Spleen (tissue), 7 donors: ENCODE measurements around the gene TRUB1.

ENCODE experiments used
- CTCF ChIP-seq, 11 experiments: fragments of 200-600 bp in 7 of 11; fragments of 450-650 bp in 4 of 11; sonication (generic) in 4 of 11; IDR thresholded peaks in 8 of 11; conservative IDR thresholded peaks in 3 of 11; 1 replicate in 7 of 11; 2 replicates in 4 of 11; pipeline versions ENCODE4 v1.4.0 to v1.8.0; 2016 to 2021; ENCODE audit warnings: antibody characterized with exemption in 11 of 11, inconsistent platforms in 4 of 11, mild to moderate bottlenecking in 1 of 11
- POLR2AphosphoS5 ChIP-seq, 3 donors: sonication (generic); formaldehyde crosslinking; IDR thresholded peaks; one replicate each; pipeline ENCODE4 v1.5.1; 2017; ENCODE audit warnings: antibody characterized with exemption in 3 of 3
- donor health status: DM: no; HTN: no; CAD: no; lungs with moderate emphysema.
- donor health status: DM: no; HTN: no; CAD: no.
- donor health status: DM: no; HTN: no; CAD: no.

GRCh38 chr10:114906981-114907380 lies 31.0 kb upstream of the TRUB1 start:
- TF ChIP-seq CTCF (IDR thresholded peaks at IDR 0.05 in 8 of 11, conservative IDR thresholded peaks at IDR 0.05 in 3 of 11) (no peak), POLR2AphosphoS5 (IDR thresholded peaks at IDR 0.05) (no peak)
